ENCODE data around the gene SCUBE1. TPM values are rescaled to one million over a fixed set of nuclear protein-coding genes. Genes with fewer than 3 reads are reported as not detected.

SCUBE1 gene
- total RNA-seq, 1 donor from 2014 or later = 21.2 TPM

GRCh38 chr22:43198936-43199335 lies 144.2 kb downstream of the SCUBE1 start:
- no peak for DNase-seq

- DNase-seq = no peak
Measured at GRCh38 chr22:43198126-43198525, 145.0 kb downstream of the SCUBE1 start.

DNA sequence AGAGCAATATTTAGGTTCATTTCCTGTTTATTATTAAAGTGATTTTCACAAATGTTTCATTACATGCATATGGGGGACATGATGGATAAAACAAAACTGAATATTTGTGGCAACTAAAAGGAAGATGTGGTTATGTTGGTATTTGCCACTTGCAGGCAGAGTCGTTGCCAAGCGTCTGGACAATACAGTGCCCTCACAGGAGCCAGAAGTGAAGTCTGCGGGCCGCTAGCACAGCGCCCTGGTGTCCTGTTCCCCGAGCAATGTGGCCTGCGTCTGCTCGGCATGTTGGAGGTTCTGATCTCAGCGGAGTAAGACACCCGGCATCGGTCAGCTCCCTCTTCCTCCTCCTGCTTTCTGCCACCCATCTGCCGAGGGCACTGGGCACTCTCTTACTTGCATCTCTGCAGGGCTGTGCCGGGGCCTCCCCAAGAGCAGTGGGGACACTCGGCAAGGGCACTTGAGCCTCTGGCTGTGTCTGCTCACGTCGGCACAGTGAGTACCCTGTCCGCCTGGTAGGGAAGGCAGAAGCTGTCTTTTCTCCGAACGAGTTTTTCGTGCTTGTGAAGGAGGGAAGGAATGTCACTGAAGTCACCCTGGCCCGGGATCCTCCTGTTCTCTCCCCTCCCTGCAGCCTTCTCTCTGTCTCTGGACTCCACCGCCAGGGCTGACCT lies 145.8 kb downstream of the SCUBE1 start:
- DNase-seq = no peak

DNA sequence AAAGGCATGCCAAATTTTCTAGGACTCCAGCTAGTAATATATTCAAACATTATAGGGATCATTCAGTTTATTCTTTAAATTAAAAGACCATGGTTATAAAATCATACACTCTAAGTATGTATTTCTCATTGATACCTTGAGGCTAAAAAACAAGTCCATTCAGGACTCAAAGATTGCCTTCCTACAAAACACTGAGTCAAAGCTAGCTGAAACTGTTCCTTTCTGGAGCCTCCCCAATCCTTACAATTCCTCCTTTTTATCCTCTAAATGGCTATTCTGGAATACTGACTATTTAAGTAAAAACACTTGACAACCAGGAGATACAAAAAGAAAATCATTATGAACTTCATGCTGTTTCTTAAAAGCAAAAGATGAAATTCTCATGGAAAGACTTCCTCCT lies 151.3 kb downstream of the SCUBE1 start:
- no peak for DNase-seq

GRCh38 chr22:43188829-43189545 lies 154.2 kb downstream of the SCUBE1 start:
- DNase-seq = no peak

- DNase-seq = peak; percentile 93
Measured at GRCh38 chr22:43187171-43188099, 155.7 kb downstream of the SCUBE1 start.

DNA sequence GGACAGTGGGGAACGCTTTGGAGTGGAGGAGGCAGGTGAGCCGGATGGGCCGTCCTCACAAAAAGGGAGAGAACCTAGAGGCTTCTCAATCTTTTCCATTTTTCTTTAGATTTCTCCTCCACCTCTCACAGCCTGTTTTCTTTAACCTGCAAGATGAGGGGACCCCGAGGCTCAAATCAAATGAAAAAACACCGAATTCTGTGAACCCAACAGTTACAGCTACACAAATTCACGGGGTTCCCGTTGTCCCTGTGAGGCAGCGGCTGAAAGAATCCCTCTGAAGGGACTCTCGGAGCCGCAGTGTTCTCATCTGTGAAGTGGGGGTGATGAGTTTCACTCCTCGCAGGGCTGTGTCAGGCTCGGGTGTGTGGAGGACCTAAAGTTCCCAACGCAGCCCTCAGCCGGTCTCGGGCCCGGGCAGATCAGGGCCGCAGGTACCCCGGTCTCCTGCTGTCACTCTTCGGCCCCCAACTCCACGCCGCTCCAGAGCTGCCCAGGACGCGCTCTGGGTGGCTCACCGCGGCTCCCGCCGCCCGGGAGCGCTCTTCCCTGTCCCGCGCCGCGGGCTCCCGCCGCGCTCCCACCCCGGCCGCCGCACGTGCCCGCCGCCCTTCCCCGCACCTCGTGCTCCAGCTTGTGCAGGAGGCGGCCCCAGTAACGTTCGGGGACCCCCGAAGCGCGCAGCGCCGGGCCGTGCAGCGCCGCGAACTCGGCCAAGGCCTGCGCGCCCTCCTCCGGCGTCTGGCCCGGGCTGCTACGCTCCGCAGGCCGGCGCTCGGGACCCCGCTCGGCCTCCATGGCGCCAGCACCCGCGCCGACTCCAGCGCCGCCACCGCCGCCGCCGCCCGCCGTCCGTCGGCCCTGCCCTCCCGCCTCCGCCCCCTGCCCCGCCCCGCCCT lies 156.7 kb downstream of the SCUBE1 start, which contains the start of gene TTLL12:
Gene TTLL12 (minus strand): TSS at position 863 of the 899 bp plus-strand sequence. CDS start 65 bp downstream, at position 798.
- DNase-seq = no peak

GRCh38 chr22:43185860-43186261 lies 157.3 kb downstream of the SCUBE1 start:
- no peak for DNase-seq

- no peak for DNase-seq
Measured at GRCh38 chr22:43183496-43184277, 159.5 kb downstream of the SCUBE1 start.

DNA sequence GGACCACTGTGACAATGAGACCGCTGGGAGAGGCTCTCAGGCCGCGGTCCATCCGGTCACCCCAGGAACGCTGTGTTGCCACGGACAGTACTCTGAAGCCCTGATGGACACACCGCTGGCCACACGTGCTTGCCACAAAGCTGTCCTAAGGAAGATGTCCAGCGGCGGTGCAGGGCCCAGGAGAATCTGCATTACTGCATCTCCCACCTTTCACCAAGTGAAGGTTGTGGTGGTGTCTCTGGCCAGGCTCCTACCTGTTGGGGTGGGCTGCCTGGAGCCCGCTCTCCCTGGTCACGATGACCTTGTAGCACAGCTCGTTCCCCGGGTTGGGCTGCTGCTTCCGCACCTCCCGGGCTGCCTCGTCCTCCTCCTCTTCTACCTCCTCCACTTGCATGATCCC lies 160.4 kb downstream of the SCUBE1 start:
- DNase-seq = no peak

DNA sequence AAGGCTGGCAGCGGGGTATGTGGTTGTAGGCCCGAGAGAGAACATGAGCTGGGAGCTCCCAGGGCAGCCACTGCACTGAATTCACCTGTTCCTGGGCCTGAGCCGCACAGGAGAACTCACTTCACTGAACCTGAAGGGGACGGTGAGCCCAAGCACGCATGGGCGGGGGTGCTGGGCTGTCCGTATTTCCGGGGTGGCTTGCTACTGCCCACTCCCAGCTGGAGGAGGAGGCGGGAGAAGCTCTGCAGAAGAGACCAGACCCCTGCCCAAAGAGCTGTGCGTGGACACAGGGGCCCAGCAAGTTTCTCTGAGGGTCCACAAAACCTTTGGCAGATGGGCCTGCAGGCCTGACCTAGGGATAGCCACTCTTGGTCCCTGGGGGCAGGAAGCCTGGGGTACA lies 161.1 kb downstream of the SCUBE1 start:
- no peak for DNase-seq

DNA sequence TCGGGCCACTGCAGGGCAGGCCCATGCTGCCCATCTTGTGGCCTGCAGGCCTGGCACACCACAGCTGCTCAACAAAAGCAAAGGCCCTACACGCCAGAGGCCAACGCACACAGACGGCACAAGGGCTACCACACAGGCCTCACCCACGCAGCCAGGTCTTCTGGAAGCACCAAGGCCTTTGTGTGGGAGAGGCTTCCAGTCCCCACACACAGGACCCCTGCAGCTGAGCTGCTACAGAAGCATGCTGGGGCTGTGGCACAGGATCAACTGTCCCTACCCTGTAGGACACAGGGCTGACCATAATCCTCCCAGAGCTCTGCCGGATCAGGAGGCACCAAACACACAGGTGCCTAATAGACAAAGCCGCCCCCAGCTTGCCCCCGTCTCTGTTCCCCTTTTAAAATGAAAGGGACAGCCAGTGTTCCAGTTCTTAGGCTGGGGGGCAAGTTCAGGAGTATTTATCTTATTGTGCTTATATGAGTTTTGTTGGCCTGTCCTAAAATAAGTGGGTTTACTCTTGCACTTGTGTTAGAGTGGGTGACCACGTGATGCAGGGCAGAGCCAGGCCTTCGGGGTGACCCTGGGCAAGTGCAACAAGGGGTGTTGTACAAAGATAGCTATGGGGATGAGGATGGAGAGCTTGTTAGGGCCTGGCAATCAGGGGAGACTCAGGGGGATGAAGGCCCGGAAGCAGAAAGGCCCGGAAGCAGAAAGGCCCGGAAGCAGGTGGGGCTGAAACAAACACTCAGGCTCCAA lies 161.7 kb downstream of the SCUBE1 start:
- no peak for DNase-seq

- no peak for DNase-seq
Measured at GRCh38 chr22:43180670-43181069, 162.5 kb downstream of the SCUBE1 start.

- DNase-seq = no peak
Measured at GRCh38 chr22:43179911-43180195, 163.3 kb downstream of the SCUBE1 start.

DNA sequence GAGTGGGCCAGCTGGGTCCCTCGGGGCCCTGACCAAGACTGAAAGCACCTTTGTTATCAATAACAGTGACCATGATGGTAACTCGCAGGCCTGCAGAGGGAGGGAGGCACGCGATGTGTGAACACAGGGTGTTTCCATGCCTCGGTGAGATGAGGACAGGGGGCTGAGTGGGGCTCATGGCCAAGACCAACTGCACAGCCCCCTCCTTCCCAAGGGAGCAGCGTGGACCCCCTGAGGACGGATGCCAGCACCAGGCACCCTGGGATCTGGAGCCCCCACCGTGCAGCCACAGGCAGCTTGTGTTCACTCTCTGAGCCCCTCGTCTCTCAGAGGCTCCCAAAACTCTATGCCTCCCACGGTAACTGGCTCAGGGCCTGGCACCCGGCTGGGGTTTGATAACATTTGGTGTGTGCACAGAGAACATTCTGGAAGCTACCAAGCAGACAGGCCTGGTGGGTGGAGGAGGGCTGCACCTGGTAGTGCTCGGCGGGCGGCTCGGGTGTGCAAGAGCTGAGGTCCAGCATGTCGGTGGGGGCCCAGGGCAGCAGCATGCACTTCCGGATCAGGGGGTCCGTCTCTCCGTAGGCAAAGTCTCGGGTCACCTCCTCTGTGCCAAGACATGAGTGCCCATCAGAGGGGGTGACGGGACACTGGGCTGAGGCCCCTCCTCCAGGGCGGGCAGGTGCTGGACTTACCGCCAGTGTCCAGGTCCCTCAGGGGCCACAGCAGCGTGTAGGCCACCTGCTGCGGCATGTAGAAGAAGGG lies 163.8 kb downstream of the SCUBE1 start:
- no peak for DNase-seq

DNA sequence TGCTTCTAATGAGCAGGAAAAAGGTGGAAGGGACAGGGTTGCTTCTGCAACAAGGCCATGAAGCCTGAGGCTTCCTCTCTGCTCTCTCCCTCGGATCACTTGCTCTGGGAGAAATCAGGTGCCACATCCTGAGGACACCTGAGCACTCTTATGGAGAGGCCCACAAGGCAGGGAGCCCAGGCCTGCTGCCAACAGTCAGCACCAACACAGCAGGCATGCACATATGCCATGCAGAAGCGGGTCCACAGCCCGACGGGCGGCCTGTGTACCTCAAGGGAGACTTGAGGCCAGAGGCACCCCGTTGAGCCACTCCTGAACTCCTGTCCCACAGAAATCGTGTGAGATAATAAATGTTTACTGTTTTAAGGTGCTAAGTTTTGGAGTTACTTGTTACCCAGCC lies 165.7 kb downstream of the SCUBE1 start:
- no peak for DNase-seq

GRCh38 chr22:43176090-43176489 lies 167.1 kb downstream of the SCUBE1 start:
- DNase-seq = no peak

DNA sequence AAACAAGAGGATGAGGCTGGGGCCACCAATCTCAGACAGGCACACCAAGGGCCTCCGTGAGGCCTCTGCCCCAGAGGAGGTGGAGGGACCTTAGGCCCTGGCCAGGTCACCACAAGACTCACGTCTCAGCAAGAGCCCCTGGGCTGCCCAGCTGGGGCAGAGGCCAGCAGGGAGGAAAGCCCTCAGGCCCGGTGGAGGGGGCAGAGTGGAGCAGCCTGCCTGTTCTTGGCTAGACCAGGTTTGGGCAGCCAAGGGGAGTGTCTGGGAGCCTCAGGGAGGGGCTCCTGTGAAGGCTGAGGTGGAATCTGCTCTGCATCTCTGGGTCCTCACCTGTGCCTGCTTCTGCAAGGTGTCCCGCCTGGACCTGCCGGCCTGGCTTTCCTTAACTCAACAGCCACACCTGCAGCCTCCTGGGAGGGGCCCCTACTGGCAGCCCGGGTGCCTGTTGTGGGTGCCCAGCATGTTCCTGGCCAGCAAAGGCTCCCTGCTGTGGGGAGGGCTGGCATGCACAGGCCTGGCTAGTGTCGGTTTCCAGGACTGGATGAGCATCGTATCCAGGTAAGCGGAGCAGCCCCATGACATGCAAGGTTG lies 168.1 kb downstream of the SCUBE1 start:
- no peak for DNase-seq
